HG03025 (cell line): ENCODE results near the gene ADD2.

ENCODE experiments used
- ATAC-seq: cut with Tn5 transposase; IDR thresholded peaks from one replicate; pipeline ENCODE4 v1.9.1; 2021; ENCODE audit warnings: mild to moderate bottlenecking, moderate library complexity; ENCODE audit not compliant: unreplicated experiment, low FRiP score

Gene ADD2

DNA sequence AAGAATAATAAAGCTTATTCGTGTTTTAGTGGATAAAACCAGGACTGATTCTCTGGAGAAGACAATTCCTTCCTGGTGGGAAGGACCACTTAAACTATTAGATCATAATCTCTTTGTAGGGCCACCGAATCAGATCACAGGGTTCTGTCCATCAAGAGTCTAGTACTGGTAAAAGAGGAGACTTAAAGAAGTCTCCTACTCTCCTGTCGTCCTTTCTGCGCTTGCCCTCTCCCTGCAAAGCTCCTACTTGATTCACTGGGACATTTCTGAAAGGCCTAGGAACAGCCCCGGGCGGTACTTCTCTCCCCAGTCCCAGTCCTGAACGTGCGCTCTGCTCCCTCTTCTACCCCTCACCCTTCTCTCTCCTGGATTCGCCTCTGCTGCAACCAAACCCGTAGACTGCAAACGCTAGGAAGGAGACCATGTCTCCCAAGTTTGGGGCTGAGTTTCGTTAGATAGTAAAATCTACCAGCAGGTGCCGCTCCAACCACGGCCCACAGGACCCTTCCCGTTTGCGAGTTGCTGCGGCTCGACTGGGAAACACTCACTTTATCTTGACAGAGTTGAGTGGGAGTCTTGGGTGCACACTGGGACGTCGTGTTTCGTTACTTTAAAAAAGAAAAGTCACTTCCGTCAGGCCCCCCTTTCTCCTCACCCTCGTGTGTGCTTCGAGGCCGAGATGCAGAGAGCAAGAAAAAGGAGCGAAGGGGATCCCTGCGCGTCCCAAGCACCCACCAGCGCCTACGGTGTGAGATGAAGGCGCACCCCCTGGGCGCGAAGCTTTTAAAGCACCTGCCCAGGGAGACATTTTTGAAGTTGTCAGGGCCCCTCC is 21.5 kb upstream of the ADD2 start:
- ATAC-seq, result no peak

DNA sequence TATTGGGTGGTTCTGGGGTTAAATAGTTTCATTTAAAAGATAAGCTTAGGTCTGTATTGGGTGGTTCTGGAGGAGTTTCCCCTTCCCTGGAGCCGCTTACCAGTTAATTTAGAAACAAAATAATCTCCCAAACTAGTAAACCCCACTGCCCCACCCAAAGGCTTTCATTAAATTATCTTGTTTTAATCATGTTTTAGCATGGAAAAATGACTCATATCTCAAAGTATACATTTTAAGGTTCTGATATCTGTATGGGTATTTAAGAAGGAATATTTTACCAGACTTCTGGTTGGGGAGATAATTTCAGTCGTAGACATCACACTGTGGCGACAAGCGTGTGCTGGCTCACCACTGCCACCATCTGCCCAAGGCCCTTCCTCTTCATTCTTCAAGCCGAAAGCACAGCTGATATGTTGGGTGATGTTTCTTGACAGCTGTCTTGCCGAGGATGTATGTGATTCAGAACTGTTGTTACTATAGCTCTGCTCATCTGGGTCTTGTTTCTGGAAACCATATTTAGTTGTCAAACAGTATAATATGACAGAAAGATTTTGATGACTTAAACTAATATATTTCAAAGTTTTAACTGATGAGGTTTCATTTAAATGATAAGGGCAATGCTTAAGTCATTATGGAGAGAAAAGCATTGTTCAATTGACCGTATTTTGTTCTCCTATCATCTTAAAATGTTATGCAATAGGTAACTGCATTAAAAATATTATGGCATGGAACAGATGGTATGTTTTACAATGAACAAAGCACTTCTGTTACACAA is 17.3 kb upstream of the ADD2 start:
- ATAC-seq, result no peak

- ATAC-seq, result no peak
Measured at GRCh38 chr2:70784320-70784719, 16.3 kb upstream of the ADD2 start.

- no peak for ATAC-seq
Measured at GRCh38 chr2:70779911-70780545, 12.0 kb upstream of the ADD2 start.

DNA sequence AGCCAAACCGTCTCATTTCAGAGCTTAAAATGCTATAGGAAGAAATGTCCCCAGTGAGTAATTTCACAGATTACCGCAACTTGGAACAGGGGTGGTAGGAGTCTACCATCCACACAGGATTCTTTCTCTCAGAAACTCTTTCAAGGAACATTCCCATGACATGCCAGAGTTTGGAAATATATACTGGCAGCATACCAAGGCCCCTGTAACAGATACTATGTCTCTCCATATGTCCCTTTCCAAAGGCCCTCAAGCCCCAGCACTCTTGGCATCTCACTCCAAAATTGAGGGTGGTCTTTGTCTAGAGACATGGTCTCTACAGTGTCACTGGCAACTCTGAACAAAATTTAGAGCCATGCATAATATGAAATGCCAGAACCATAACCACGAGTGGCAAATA is 11.5 kb upstream of the ADD2 start:
- ATAC-seq, result no peak

DNA sequence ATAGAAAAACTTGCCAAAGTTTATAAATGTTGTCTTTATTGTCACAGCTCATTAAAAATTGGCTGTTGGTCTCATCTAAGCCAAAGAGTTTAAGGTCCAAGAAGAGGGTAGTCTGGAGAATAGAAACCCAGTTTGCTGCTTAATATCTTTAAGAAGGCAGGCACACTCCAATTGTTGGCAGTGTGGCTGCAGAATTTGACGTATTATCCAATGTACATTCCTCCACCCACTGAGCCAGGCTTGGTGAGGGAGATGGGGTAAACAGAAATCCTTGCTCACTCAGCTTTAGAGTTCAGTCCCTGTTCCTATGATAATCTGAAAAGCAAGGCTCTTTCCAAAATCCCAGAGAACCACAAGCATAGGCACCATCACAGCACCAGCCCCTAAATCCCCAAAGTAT is 10.7 kb upstream of the ADD2 start:
- ATAC-seq, result no peak

GRCh38 chr2:70777450-70777849 is 9.4 kb upstream of the ADD2 start:
- ATAC-seq, result no peak

GRCh38 chr2:70776266-70776665 is 8.3 kb upstream of the ADD2 start:
- ATAC-seq, result no peak

DNA sequence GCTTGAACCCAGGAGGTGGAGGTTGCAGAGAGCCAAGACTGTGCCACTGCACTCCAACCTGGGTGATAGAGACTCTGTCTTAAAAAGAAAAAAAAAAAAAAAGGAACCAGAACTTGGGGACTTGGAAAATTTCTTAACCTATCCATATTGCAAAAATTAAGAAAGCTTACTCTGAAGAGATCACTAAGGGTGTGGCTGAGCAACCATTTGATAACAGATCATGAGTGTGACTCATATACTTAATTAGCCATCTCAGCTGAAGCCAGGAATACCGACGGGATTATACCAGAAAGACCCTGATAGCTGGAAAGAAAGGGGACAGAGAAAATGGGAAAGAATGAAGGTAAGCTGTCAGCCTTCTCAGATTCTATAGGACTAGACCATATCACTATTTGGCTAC is 7.1 kb upstream of the ADD2 start:
- ATAC-seq, result no peak

DNA sequence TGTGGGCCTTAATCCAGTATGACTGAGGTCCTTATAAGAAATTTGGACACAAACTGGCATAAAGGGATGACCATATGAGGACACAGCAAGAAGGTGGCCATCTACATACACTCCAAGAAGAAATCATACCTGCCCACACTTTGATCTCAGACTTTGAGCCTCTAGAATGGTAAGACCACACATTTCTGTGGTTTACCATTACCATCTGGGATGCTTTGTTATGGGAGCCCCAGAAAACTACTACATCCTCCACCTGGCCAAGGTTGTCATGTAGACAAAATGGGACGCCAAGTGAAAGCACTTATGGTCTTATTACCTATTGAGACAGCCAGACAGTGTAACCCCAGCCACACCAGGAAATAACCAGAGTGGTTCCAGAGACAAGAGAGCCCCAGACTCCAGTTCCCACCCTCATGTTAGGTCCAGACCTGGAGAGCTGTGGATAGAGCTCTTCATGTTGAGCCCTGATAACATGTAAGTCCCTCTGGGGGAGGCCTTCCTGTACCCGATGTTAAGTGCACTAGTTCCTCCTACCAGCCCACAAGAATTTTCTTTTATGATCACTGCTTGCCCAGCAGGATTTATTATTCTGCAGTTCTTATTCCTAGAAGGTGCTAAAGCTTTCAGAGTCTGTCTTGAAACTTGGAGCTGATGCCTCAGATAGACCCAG is 4.6 kb upstream of the ADD2 start:
- no peak for ATAC-seq

- ATAC-seq, result no peak
Measured at GRCh38 chr2:70771446-70771845, 3.4 kb upstream of the ADD2 start.

DNA sequence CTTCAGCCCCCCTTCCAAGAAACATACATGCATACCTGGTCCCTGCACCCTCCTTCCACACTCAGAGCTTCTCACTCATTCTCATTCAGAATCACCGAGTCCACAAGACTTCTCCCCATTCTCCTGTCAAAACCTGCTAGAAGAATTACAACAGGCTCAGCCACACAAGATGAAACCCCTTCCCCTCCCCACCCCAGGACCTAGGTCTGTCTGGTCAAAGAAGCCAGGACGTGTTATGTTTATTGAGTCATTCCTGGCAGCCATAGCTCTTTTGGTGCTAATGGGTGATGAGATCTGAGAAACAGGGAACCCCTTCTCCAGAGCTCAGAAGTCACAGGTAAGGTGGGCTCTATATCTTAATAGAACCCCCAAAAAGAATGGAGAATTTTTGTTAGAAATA is 1.4 kb upstream of the ADD2 start:
- ATAC-seq, result no peak

- ATAC-seq, result no peak
Measured at GRCh38 chr2:70768590-70769085, 638 bp upstream of the ADD2 start.

GRCh38 chr2:70767079-70767698 is 811 bp downstream of the ADD2 start:
- ATAC-seq, result no peak

DNA sequence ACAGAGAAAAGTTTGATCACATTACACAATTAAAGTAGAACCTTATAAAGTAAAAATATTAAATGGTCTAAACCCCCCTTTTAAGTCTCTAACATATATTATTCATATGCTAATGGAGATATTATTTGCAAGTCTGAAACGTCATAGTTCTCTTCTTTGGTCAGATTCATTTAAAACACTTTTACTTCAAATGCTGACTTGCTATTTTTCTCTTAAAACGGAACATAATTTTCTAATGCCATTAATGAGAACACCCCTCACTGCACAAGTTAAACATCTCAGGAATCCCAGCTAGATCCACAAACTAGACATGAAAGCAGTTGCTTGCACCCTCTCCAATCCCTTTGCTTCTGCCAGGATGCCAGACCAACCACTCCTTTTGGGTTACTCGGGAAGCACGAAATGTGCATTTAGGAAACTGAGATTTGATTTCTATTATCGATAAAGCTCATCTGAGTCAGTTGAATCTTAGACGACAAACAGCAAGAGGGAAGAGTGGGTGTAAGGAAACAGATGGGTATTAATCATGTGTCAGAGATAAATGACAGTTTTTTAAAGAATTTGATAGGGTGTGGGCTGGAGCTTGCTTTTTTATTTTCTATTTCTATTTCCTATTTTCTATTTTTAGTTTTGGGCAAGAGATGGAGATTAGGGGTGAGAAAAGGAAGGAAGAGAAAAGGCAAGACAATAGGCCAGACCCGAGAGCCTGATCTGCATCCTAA is 1.5 kb downstream of the ADD2 start:
- ATAC-seq, result no peak

- ATAC-seq, result no peak
Measured at GRCh38 chr2:70765507-70765906, 2.5 kb downstream of the ADD2 start.

DNA sequence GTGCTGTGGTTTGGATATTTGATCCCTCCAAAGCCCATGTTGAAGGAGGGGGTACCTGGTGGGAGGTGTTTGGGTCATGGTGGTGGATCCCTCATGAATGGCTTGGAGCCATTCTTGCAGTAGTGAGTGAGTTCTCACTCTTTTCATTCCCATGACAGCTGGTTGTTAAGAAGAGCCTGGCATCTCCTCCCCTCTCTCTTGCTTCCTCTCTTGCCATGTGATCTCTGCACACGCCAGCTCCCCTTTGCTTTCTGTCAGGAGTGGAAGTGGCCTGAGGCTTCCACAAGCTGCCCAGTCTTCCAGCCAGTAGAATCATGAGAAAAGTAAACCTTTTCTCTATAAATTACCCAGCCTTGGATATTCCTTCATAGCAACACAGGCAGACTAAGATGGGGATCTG is 8.6 kb downstream of the ADD2 start:
- no peak for ATAC-seq

DNA sequence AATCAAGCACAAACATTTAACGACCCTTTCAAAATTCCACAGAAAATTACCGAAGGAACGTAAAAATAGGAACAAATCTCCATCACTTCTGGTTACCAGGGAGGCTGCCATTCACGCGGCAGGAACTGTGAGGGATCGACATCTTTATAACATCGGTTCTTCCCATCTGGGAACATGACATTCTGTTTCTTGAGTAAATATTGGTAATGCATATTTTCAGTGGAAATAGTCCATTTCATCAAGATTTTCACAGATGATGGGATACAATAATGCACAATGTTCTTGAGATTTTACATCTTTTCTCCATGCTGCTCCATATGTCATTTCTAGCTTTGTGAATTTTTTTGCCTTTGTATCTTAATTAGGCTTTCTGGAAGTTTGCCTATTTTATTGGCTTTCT is 10.0 kb downstream of the ADD2 start:
- ATAC-seq, result no peak

DNA sequence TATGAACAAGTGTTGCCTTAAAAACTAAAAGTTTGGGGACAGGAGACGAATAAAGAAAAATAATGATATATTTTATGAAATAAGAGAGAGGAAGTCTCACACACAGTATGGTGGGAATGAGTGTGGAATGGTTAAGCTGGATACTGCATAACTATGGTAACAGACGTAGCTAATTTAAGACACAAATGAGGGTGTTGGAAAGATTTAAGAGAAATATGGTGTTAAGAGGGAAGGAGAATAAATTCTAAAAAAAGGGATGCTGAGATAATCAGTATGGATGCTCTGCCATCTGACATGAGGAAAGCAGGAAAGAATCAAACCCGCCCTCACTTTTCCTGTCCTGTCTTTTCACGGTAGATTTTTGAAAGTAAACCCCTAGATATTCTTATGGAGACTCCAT is 10.6 kb downstream of the ADD2 start:
- ATAC-seq, result no peak

GRCh38 chr2:70756128-70756527 is 11.9 kb downstream of the ADD2 start:
- no peak for ATAC-seq
